ENCODE data around the gene CUL4A.

DNA sequence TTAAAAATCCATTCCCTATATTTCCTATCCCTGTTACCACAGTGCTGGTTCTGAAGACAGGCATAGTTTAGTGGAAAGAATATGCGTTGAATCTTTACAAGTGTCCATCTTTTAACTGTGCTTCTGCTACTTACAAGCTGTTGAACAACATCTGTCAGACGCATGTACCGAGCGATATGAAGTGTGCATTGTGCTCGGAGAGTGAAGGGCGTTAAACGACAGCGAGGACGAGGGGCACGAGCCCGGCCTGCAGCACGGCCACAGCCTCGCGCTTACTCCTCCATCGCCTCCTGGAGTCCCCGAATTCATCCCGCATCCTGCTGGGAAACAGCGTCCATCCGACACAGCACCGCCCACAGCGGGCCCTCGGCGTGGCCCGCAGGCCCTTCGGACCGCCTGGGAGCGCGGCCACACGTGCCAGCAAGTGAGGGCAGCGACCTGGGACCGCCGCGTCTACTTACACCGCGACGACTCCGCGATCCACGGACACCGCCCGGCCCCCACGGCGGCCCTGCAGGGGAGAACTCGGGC lies 1.5 kb upstream of the CUL4A start:
- TF ChIP-seq, protein P1, sequence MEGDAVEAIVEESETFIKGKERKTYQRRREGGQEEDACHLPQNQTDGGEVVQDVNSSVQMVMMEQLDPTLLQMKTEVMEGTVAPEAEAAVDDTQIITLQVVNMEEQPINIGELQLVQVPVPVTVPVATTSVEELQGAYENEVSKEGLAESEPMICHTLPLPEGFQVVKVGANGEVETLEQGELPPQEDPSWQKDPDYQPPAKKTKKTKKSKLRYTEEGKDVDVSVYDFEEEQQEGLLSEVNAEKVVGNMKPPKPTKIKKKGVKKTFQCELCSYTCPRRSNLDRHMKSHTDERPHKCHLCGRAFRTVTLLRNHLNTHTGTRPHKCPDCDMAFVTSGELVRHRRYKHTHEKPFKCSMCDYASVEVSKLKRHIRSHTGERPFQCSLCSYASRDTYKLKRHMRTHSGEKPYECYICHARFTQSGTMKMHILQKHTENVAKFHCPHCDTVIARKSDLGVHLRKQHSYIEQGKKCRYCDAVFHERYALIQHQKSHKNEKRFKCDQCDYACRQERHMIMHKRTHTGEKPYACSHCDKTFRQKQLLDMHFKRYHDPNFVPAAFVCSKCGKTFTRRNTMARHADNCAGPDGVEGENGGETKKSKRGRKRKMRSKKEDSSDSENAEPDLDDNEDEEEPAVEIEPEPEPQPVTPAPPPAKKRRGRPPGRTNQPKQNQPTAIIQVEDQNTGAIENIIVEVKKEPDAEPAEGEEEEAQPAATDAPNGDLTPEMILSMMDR (IDR thresholded peaks at IDR 0.05), result no peak
- TF ChIP-seq EZH2phosphoT487 (IDR thresholded peaks at IDR 0.05), result no peak

All from neural progenitor cell (in vitro differentiated cells).